IPS-15b (cell line): ENCODE data around the gene CAMK4.

Experiments used
- H3K27me3 ChIP-seq: one replicate; pipeline ENCODE4 v1.6.1; 2013; ENCODE audit warnings: low read length; ENCODE audit not compliant: control insufficient read depth, insufficient read depth
- H3K36me3 ChIP-seq: one replicate; pipeline ENCODE4 v1.6.1; 2013; ENCODE audit warnings: low read length; ENCODE audit not compliant: control insufficient read depth, insufficient read depth
- H3K4me1 ChIP-seq: one replicate; pipeline ENCODE4 v1.6.1; 2013; ENCODE audit warnings: mild to moderate bottlenecking, low read length; ENCODE audit not compliant: control insufficient read depth, insufficient read depth
- H3K4me3 ChIP-seq: one replicate; pipeline ENCODE4 v1.5.1; 2013; ENCODE audit warnings: low read depth, low read length
- H3K9ac ChIP-seq: one replicate; pipeline ENCODE4 v1.6.1; 2013; ENCODE audit warnings: low read depth, mild to moderate bottlenecking, low read length
- H3K9me3 ChIP-seq: one replicate; pipeline ENCODE4 v1.6.1; 2013; ENCODE audit warnings: mild to moderate bottlenecking, low read length; ENCODE audit not compliant: control insufficient read depth, insufficient read depth

CAMK4 gene

DNA sequence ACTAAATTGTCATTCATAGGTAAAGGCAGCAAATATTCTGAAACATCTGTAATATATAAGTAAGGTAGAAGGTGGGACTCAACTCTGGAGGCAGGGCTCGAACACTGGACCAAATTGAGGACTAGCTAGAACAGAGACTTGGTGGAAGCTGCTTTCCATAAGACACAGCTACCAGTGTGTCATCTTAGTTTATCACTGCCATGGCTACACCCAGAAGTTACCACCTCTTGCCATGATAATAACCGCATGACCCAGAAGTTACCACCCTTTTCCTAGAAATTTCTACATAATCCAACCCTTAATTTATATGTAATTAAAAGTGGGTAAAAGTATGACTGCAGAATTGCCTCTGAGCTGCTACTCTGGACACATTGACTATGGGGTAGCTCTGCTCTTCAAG is 188.4 kb downstream of the CAMK4 start:
- Histone ChIP-seq H3K27me3 (no peaks in the 10 kb centered on the region), H3K36me3 (no peaks in the 10 kb centered on the region), H3K4me1 (no peaks in the 10 kb centered on the region), H3K4me3 (no peak overlapping the region), H3K9me3 (no peaks in the 10 kb centered on the region), H3K9ac (no peak overlapping the region)

DNA sequence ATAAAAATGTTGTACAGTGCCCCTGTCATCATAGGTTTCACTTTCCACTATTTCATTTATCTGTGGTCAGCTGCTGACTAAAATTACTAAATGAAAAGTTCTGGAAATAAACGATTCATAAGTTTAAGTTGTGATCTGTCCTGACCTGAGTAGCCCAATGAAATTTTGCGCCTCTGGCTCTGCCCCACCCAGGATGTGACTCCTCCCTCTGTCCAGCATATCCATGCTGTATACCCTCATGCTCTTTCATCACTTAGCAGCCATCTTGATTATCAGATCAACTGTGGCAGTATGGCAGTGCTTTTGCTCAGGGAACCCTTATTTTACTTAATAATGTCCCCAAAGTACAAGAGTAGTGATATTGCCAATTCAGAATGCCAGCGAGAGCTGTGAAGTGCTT is 190.9 kb downstream of the CAMK4 start:
- H3K36me3 ChIP-seq: no peaks in the 10 kb centered on the region
- H3K4me3 ChIP-seq: no peak overlapping the region
- H3K9me3 ChIP-seq: no peaks in the 10 kb centered on the region
- H3K9ac ChIP-seq: no peak overlapping the region
- no peaks in the 10 kb centered on the region for H3K27me3 ChIP-seq
- H3K4me1 ChIP-seq: no peaks in the 10 kb centered on the region

DNA sequence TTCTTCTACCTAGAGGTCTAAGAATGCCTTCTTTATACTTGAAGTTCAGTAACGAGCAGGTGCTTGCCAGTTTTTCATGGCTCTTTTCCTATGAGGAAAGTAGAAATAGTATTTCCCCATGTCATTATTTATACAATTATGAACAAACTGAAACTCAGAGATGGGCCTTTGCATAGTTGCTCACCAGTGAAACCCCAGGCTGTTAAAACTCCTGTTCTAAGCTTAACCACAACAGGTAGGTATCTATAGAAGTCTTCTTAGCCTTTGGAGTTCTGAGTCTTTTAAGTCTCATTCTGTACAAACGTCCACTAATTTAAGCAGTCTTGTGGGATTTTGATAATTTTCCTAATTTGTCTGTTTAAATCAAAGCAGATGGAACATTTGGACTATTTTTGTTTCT is 198.1 kb downstream of the CAMK4 start:
- no peaks in the 10 kb centered on the region for H3K27me3 ChIP-seq
- no peaks in the 10 kb centered on the region for H3K4me1 ChIP-seq
- H3K4me3 ChIP-seq: no peak overlapping the region
- no peaks in the 10 kb centered on the region for H3K9me3 ChIP-seq
- H3K9ac ChIP-seq: no peak overlapping the region
- no peaks in the 10 kb centered on the region for H3K36me3 ChIP-seq

GRCh38 chr5:111422747-111423720 is 198.8 kb downstream of the CAMK4 start:
- Histone ChIP-seq H3K9ac (no peak overlapping the region), H3K9me3 (no peaks in the 10 kb centered on the region), H3K27me3 (no peaks in the 10 kb centered on the region), H3K4me1 (no peaks in the 10 kb centered on the region), H3K4me3 (no peak overlapping the region), H3K36me3 (no peaks in the 10 kb centered on the region)

DNA sequence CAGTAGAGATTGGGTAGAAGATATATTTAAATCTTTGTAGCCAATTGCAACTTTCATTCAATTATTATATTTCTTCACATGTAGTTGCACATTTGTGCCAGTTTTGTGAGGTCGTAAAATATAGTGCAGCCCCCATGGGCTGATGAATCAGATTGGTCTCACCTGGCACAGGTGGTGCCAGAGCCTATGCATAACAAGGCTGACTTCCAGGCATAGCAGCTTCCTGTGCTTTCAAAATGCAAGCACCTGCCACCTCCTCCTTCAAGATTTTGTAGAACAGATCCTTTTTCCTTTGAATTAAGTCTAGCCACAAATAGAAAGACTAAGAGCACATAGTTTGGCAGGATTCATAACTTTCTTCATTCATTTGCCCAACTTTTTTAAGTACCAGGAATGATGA is 201.0 kb downstream of the CAMK4 start:
- Histone ChIP-seq H3K9ac (no peak overlapping the region), H3K27me3 (no peaks in the 10 kb centered on the region), H3K4me3 (no peak overlapping the region), H3K4me1 (no peaks in the 10 kb centered on the region), H3K9me3 (no peaks in the 10 kb centered on the region), H3K36me3 (no peaks in the 10 kb centered on the region)

DNA sequence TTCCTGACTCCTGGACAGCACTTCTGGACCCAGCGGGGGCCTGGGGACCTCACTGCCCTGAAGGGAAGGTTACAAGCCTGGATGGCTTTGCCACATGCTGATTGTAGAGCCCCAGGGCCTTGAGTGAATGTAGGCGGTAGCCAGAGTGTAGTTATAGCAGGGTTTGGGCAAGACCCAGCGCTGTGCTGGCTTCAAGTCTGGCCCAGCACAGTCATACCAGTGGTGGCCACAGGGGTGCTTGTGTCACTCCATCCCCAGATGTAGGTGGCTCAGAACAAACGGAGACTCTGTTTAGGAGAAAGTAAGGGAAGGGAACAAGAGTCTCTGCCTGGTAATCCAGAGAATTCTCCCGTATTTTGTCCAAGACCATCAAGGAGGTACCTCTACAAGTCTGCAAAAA is 203.6 kb downstream of the CAMK4 start:
- Histone ChIP-seq H3K9me3 (no peaks in the 10 kb centered on the region), H3K36me3 (no peaks in the 10 kb centered on the region), H3K9ac (no peak overlapping the region), H3K27me3 (no peaks in the 10 kb centered on the region), H3K4me3 (no peak overlapping the region), H3K4me1 (no peaks in the 10 kb centered on the region)

- H3K9ac ChIP-seq: no peak overlapping the region
- no peaks in the 10 kb centered on the region for H3K9me3 ChIP-seq
- H3K4me3 ChIP-seq: no peak overlapping the region
- no peaks in the 10 kb centered on the region for H3K36me3 ChIP-seq
- no peaks in the 10 kb centered on the region for H3K4me1 ChIP-seq
- no peaks in the 10 kb centered on the region for H3K27me3 ChIP-seq
Observed at GRCh38 chr5:111432883-111433536, 208.8 kb downstream of the CAMK4 start.

DNA sequence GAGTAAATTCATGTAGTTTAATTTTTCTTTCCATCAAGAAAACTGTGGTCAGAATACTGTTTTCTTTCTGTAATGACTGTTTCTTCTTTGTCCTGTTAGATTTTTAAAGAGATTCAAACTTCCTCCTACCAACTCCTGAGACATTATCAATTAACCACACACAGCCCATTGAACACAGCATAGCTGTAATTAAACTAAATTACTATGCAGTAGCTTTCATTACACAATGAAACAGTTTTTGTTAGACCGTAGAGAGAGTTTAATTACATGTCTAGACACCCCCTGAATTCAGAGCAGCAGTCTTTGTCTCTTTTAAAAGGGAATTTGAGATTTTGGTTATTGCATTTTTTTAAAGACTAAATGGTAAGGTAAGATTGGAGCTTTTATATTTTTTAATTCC is 210.6 kb downstream of the CAMK4 start:
- Histone ChIP-seq H3K4me3 (no peak overlapping the region), H3K36me3 (no peaks in the 10 kb centered on the region), H3K27me3 (no peaks in the 10 kb centered on the region), H3K9me3 (no peaks in the 10 kb centered on the region), H3K4me1 (no peaks in the 10 kb centered on the region), H3K9ac (no peak overlapping the region)

- Histone ChIP-seq H3K36me3 (no peaks in the 10 kb centered on the region), H3K9me3 (no peaks in the 10 kb centered on the region), H3K9ac (no peak overlapping the region), H3K4me1 (no peaks in the 10 kb centered on the region), H3K4me3 (no peak overlapping the region), H3K27me3 (no peaks in the 10 kb centered on the region)
Observed at GRCh38 chr5:111439473-111440075, 215.4 kb downstream of the CAMK4 start.

DNA sequence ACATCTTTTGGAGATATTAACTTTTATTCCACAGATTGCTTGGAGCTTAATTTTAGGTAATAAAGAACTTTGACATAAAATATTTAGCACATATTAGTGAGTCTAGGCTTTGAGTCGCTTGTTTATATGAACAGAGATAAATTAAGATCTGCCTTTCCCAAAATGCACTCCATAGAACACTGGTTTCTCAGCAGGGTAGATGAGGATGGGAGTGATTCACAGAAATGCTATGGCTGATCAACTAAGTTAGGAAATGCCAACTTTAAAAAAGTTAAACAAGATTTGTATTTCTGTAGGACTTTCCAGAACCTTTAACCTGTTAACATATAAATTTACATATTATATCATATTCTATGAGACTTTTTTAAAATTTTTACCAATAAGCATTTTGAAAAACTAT is 222.9 kb downstream of the CAMK4 start:
- Histone ChIP-seq H3K27me3 (no peaks in the 10 kb centered on the region), H3K9me3 (no peaks in the 10 kb centered on the region), H3K4me1 (no peaks in the 10 kb centered on the region), H3K9ac (no peak overlapping the region), H3K36me3 (no peaks in the 10 kb centered on the region), H3K4me3 (no peak overlapping the region)

DNA sequence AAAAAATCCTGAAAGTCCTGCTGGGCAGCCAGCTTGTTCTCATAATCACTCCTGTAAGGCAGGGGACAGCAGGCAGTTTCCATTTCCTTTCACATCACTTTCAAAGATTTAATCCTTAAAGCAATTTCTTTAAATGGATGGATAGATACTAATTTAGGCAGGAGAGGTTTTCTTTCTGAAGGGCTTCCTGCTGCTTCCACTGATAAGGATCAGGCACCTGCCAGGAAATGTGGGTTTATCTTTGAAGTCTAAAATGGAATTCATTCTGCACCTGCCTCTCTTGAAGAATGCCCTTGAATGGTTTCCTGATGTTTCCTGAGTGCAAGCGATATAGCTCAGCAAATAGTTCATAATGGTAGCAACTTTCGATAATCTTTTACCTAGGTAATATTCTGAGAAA is 223.6 kb downstream of the CAMK4 start:
- Histone ChIP-seq H3K9me3 (no peaks in the 10 kb centered on the region), H3K4me1 (no peaks in the 10 kb centered on the region), H3K4me3 (no peak overlapping the region), H3K9ac (no peak overlapping the region), H3K27me3 (no peaks in the 10 kb centered on the region), H3K36me3 (no peaks in the 10 kb centered on the region)

DNA sequence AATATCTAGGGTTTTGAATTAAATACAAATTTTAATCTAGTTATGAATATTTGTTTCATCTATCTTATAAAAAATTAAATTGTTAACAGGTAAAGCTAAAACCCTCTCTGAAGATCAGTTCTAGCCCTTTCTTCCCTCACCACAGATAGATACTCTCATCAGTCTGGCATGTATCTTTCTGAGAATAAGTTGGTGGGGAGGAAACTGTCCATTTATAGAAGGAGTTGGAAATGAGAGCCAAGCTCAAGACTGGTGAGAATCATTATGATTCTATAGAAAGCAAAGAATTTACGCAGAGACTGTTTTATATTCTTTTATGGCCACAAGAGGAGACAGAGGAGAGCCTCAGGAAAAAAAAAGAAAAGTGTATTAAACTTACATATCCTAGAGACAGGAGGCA is 229.1 kb downstream of the CAMK4 start:
- no peak overlapping the region for H3K9ac ChIP-seq
- no peaks in the 10 kb centered on the region for H3K36me3 ChIP-seq
- no peaks in the 10 kb centered on the region for H3K27me3 ChIP-seq
- H3K4me3 ChIP-seq: no peak overlapping the region
- no peaks in the 10 kb centered on the region for H3K4me1 ChIP-seq
- H3K9me3 ChIP-seq: no peaks in the 10 kb centered on the region
